ENCODE results near the gene GPR17. TPM values are rescaled to one million over a fixed set of nuclear protein-coding genes. Genes with fewer than 3 reads are reported as not detected.

GPR17 gene
- total and polyA plus RNA-seq, 9 of the 15 experiments (the other 6 are each of a cell fraction or from before 2014, with no cell fraction given), result not detected

DNA sequence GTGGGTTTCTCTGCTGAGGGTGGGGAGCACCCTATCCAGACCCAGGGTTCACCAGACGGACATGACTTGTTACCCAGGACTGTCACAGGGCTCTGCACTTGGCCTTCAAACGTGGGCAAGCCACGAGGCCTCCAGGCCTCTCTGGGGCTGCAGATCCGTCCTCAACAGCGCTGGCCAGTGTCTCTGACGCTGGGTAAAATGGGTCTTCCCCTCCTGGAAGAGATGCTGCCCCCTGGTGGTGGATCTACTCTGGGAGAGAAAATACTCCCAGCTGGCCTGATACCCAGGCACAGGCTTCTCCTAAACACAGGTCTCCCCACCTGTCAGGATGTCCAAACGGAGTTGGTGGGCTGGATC, 3.7 kb downstream of the GPR17 start (continued):
- TF ChIP-seq, protein P1, sequence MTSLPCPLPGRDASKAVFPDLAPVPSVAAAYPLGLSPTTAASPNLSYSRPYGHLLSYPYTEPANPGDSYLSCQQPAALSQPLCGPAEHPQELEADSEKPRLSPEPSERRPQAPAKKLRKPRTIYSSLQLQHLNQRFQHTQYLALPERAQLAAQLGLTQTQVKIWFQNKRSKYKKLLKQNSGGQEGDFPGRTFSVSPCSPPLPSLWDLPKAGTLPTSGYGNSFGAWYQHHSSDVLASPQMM (CRISPR knock-in tag; IDR thresholded peaks at IDR 0.05), result no peak
- TF ChIP-seq, protein P2, sequence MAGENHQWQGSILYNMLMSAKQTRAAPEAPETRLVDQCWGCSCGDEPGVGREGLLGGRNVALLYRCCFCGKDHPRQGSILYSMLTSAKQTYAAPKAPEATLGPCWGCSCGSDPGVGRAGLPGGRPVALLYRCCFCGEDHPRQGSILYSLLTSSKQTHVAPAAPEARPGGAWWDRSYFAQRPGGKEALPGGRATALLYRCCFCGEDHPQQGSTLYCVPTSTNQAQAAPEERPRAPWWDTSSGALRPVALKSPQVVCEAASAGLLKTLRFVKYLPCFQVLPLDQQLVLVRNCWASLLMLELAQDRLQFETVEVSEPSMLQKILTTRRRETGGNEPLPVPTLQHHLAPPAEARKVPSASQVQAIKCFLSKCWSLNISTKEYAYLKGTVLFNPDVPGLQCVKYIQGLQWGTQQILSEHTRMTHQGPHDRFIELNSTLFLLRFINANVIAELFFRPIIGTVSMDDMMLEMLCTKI (IDR thresholded peaks at IDR 0.05; ENCODE audit: partially characterized antibody), result no peak
- TF ChIP-seq, protein P3, sequence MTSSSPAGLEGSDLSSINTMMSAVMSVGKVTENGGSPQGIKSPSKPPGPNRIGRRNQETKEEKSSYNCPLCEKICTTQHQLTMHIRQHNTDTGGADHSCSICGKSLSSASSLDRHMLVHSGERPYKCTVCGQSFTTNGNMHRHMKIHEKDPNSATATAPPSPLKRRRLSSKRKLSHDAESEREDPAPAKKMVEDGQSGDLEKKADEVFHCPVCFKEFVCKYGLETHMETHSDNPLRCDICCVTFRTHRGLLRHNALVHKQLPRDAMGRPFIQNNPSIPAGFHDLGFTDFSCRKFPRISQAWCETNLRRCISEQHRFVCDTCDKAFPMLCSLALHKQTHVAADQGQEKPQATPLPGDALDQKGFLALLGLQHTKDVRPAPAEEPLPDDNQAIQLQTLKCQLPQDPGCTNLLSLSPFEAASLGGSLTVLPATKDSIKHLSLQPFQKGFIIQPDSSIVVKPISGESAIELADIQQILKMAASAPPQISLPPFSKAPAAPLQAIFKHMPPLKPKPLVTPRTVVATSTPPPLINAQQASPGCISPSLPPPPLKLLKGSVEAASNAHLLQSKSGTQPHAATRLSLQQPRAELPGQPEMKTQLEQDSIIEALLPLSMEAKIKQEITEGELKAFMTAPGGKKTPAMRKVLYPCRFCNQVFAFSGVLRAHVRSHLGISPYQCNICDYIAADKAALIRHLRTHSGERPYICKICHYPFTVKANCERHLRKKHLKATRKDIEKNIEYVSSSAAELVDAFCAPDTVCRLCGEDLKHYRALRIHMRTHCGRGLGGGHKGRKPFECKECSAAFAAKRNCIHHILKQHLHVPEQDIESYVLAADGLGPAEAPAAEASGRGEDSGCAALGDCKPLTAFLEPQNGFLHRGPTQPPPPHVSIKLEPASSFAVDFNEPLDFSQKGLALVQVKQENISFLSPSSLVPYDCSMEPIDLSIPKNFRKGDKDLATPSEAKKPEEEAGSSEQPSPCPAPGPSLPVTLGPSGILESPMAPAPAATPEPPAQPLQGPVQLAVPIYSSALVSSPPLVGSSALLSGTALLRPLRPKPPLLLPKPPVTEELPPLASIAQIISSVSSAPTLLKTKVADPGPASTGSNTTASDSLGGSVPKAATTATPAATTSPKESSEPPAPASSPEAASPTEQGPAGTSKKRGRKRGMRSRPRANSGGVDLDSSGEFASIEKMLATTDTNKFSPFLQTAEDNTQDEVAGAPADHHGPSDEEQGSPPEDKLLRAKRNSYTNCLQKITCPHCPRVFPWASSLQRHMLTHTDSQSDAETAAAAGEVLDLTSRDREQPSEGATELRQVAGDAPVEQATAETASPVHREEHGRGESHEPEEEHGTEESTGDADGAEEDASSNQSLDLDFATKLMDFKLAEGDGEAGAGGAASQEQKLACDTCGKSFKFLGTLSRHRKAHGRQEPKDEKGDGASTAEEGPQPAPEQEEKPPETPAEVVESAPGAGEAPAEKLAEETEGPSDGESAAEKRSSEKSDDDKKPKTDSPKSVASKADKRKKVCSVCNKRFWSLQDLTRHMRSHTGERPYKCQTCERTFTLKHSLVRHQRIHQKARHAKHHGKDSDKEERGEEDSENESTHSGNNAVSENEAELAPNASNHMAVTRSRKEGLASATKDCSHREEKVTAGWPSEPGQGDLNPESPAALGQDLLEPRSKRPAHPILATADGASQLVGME (CRISPR knock-in tag; IDR thresholded peaks at IDR 0.05), result no peak
- TF ChIP-seq ZNF124 (CRISPR knock-in tag; IDR thresholded peaks at IDR 0.05) (no peak), PHF21A (IDR thresholded peaks at IDR 0.05; ENCODE audit: borderline replicate concordance, low read depth) (no peak), ZNF583 (CRISPR knock-in tag; IDR thresholded peaks at IDR 0.05) (no peak), ZNF134 (CRISPR knock-in tag; conservative IDR thresholded peaks at IDR 0.05) (no peak), STAT5B (CRISPR knock-in tag; IDR thresholded peaks at IDR 0.05) (no peak), ZNF347 (CRISPR knock-in tag; IDR thresholded peaks at IDR 0.05; ENCODE audit: low read depth) (no peak), JUND (IDR thresholded peaks at IDR 0.05; ENCODE audit: borderline replicate concordance, low read depth, low read length) (peak; percentile 35; the same call in 1 of the 2 replicates), JUND (tag; IDR thresholded peaks at IDR 0.05; ENCODE audit: borderline replicate concordance, low read depth, low read length) (no peak), ZNF23 (CRISPR knock-in tag; IDR thresholded peaks at IDR 0.05) (no peak)
- TF ChIP-seq, protein P4, sequence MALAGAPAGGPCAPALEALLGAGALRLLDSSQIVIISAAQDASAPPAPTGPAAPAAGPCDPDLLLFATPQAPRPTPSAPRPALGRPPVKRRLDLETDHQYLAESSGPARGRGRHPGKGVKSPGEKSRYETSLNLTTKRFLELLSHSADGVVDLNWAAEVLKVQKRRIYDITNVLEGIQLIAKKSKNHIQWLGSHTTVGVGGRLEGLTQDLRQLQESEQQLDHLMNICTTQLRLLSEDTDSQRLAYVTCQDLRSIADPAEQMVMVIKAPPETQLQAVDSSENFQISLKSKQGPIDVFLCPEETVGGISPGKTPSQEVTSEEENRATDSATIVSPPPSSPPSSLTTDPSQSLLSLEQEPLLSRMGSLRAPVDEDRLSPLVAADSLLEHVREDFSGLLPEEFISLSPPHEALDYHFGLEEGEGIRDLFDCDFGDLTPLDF (CRISPR knock-in tag; IDR thresholded peaks at IDR 0.05), result no peak
- TF ChIP-seq, protein P5, sequence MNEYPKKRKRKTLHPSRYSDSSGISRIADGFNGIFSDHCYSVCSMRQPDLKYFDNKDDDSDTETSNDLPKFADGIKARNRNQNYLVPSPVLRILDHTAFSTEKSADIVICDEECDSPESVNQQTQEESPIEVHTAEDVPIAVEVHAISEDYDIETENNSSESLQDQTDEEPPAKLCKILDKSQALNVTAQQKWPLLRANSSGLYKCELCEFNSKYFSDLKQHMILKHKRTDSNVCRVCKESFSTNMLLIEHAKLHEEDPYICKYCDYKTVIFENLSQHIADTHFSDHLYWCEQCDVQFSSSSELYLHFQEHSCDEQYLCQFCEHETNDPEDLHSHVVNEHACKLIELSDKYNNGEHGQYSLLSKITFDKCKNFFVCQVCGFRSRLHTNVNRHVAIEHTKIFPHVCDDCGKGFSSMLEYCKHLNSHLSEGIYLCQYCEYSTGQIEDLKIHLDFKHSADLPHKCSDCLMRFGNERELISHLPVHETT (CRISPR knock-in tag; conservative IDR thresholded peaks at IDR 0.05 in 1 of 2, IDR thresholded peaks at IDR 0.05 in 1 of 2), result no peak
- TF ChIP-seq, protein P6, sequence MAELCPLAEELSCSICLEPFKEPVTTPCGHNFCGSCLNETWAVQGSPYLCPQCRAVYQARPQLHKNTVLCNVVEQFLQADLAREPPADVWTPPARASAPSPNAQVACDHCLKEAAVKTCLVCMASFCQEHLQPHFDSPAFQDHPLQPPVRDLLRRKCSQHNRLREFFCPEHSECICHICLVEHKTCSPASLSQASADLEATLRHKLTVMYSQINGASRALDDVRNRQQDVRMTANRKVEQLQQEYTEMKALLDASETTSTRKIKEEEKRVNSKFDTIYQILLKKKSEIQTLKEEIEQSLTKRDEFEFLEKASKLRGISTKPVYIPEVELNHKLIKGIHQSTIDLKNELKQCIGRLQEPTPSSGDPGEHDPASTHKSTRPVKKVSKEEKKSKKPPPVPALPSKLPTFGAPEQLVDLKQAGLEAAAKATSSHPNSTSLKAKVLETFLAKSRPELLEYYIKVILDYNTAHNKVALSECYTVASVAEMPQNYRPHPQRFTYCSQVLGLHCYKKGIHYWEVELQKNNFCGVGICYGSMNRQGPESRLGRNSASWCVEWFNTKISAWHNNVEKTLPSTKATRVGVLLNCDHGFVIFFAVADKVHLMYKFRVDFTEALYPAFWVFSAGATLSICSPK (IDR thresholded peaks at IDR 0.05; ENCODE audit: borderline replicate concordance), result no peak

All from K562 (cell line).